ENCODE measurements around the gene PKDCC. TPM values are rescaled to one million over a fixed set of nuclear protein-coding genes. Genes with fewer than 3 reads are reported as not detected.

PKDCC gene
- total and polyA plus RNA-seq, 8 donors = 8.1 to 60.9 (median 24.5) TPM

GRCh38 chr2:42067521-42067920, 19.7 kb downstream of the PKDCC start:
- no peaks in the 10 kb centered on the region for H3K36me3 ChIP-seq
- 84 to 85% methylated on average over 8 of the region's 8 CpGs for WGBS, 2 donors
- ATAC-seq (no peak), FAIRE-seq (no peak), DNase-seq (peak in 1 of 6 donors; percentile 18)
- H3K9me3 ChIP-seq = no peaks in the 10 kb centered on the region
- intact Hi-C loops (cut with DNase I) = no loop called here
- no peak for TF ChIP-seq CTCF (IDR thresholded peaks at IDR 0.05)
- no peak overlapping the region for H3K27ac ChIP-seq
- H3K4me3 ChIP-seq = no peak overlapping the region
- peaks cover 0 to 6% (median 0%) of the 10 kb centered on the region in 3 donors for H3K4me1 ChIP-seq
- H3K27me3 ChIP-seq = no peaks in the 10 kb centered on the region

DNA sequence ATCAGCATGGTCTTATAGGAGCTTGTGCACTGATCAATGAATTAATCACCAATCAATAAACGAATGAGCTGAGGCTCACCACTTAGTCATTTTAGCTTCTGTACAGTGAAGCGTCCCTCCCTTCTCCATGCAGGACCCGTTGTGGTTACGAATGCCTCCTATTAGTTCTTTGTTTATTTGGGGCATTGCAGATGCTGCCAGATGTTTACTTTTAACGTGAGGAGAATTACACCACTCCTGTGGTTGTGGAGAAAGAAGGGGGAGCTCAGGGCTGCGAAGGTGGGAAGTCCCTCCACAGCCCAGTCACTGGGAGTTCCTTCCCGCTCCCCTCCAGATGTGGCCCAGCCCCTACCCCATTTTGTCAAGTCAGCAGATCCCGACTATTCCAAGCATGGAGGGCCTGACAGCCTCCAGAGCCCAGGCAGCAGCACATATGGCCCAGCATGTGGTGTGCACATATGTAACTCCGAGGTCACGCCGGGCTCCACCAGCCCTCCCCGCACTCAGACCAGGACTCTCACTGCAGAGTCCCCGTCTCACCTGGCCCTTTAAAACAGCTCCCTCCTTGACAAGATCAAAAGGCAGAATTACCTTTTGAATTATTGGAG, 20.9 kb downstream of the PKDCC start:
- Histone ChIP-seq H3K4me1 (peaks cover 0 to 6% (median 0%) of the 10 kb centered on the region in 3 donors), H3K27ac (no peak overlapping the region), H3K27me3 (no peaks in the 10 kb centered on the region), H3K36me3 (no peaks in the 10 kb centered on the region), H3K9me3 (no peaks in the 10 kb centered on the region), H3K4me3 (no peak overlapping the region)
- intact Hi-C loops (cut with DNase I) = no loop called here
- FAIRE-seq (no peak), DNase-seq (peak in 2 of 6 donors; percentile 2 to 20), ATAC-seq (no peak)
- no peak for TF ChIP-seq CTCF (IDR thresholded peaks at IDR 0.05)
- 71 to 73% methylated on average over 13 of the region's 13 CpGs for WGBS, 2 donors

- Histone ChIP-seq H3K9me3 (no peaks in the 10 kb centered on the region), H3K4me3 (no peak overlapping the region), H3K4me1 (no peaks in the 10 kb centered on the region), H3K27me3 (no peaks in the 10 kb centered on the region), H3K36me3 (no peaks in the 10 kb centered on the region), H3K27ac (no peak overlapping the region)
- no peak for DNase-seq
- FAIRE-seq = no peak
- ATAC-seq = no peak
- WGBS, 2 donors = 65 to 72% methylated on average over 2 of the region's 2 CpGs
- TF ChIP-seq CTCF (IDR thresholded peaks at IDR 0.05) = no peak
- intact Hi-C loops (cut with DNase I) = no loop called here
Observed at GRCh38 chr2:42069568-42069967, 21.7 kb downstream of the PKDCC start.

DNA sequence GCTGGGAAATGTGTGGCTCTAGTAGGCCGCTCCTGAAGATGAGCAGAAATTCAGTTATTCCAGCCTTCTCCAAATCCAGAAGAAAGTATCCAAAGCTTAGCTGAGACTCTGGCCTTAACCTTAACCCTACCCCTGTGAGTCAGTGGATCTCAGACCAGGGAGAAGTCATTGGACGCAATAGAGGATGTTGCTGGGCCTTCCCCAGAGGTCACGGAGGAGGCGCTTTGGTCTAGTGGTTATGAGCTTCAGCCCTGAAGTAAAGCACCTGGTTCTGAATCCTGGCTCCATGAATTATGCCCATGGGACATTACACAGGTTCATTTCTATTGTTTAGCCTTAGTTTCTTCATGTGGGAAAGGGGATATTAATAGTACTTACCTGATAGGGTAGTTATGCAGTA, 24.0 kb downstream of the PKDCC start:
- FAIRE-seq = no peak
- no peaks in the 10 kb centered on the region for H3K9me3 ChIP-seq
- 91 to 97% methylated on average over 4 of the region's 4 CpGs for WGBS, 2 donors
- no peaks in the 10 kb centered on the region for H3K4me1 ChIP-seq
- no peak for TF ChIP-seq CTCF (IDR thresholded peaks at IDR 0.05)
- peak in 3 of 4 donors; percentile 45 to 61 (median 57) for ATAC-seq
- no peak overlapping the region for H3K27ac ChIP-seq
- no peaks in the 10 kb centered on the region for H3K36me3 ChIP-seq
- no peak overlapping the region for H3K4me3 ChIP-seq
- DNase-seq = no peak
- intact Hi-C loops (cut with DNase I) = no loop called here
- no peaks in the 10 kb centered on the region for H3K27me3 ChIP-seq

GRCh38 chr2:42072349-42073118, 24.7 kb downstream of the PKDCC start:
- H3K4me1 ChIP-seq = no peaks in the 10 kb centered on the region
- H3K27ac ChIP-seq = no peak overlapping the region
- no peaks in the 10 kb centered on the region for H3K27me3 ChIP-seq
- peak in 3 of 4 donors; percentile 45 to 58 (median 55) for ATAC-seq
- intact Hi-C loops (cut with DNase I) = no loop called here
- DNase-seq = no peak
- no peak for FAIRE-seq
- H3K9me3 ChIP-seq = no peaks in the 10 kb centered on the region
- no peak for TF ChIP-seq CTCF (IDR thresholded peaks at IDR 0.05)
- no peak overlapping the region for H3K4me3 ChIP-seq
- H3K36me3 ChIP-seq = no peaks in the 10 kb centered on the region
- WGBS, 2 donors = 60 to 64% methylated on average over 13 of the region's 13 CpGs
